K562 (cell line): ENCODE results near the gene SEC14L1. TPM values are rescaled to one million over a fixed set of nuclear protein-coding genes. Genes with fewer than 3 reads are reported as not detected.

Experiments used
- ATAC-seq: fragments of 200-7000 bp; cut with Tn5 transposase; 3 replicates; pipeline ENCODE4 v1.9.1; 2020; ENCODE audit warnings: moderate library complexity
- BruUV-seq: library from RNA; stranded (reverse); fragments of 400-500 nt; replicated peaks from 2 replicates; lab custom pipeline; 2021; lab: Mats Ljungman, UMichigan
- CTCF ChIA-PET: fragments of 300-600 bp; formaldehyde crosslinking; extraction: SDS; loops from one replicate; lab custom pipeline; 2021; ENCODE audit warnings: low intra/inter-chr PET ratio; lab: Yijun Ruan, JAX
- POLR2A ChIA-PET: fragments of 300-600, 350-650 bp; sonication (Branson Sonifier 250); formaldehyde crosslinking; extraction: SDS; loops from one replicate; lab custom pipeline; 2021; ENCODE audit warnings: antibody characterized with exemption, inconsistent platforms; lab: Yijun Ruan, JAX
- DNase-seq, 4 experiments: peaks; one replicate each; pipeline versions ENCODE4 v3.0.0 to v3.0.0-alpha.2; 2011 to 2018; ENCODE audit warnings: low spot score in 3 of 4, mixed read lengths in 3 of 4; ENCODE audit errors: extremely low read depth in 1 of 4
- FAIRE-seq: peaks from 2 replicates; lab custom pipeline; 2011; peaks lifted over from hg19 to GRCh38; lab: Jason Lieb, UNC
- H2AFZ ChIP-seq: 2 replicates; pipeline ENCODE4 v1.6.0; 2011; ENCODE audit warnings: low read depth, low read length, control low read depth, inconsistent platforms
- H3K27ac ChIP-seq: fragments of 200-600 bp; 3 replicates; pipeline ENCODE4 v1.8.0; 2011; ENCODE audit warnings: low read depth, mild to moderate bottlenecking, control low read depth, inconsistent platforms, low read length, moderate library complexity, mixed read lengths; ENCODE audit errors: extremely low read depth
- H3K27me3 ChIP-seq, 2 experiments: fragments of 300-600 bp in 1 of 2; 2 replicates in 1 of 2; 3 replicates in 1 of 2; pipeline versions ENCODE4 v1.6.0 to v1.8.0; 2011; ENCODE audit warnings: inconsistent platforms in 2 of 2, low read length in 2 of 2, mild to moderate bottlenecking in 1 of 2, mixed read lengths in 1 of 2, moderate library complexity in 1 of 2; ENCODE audit not compliant: control insufficient read depth in 2 of 2, insufficient read depth in 2 of 2
- H3K36me3 ChIP-seq: fragments of 300-600 bp; 3 replicates; pipeline ENCODE4 v1.8.0; 2011; ENCODE audit warnings: mild to moderate bottlenecking, low read length, inconsistent platforms; ENCODE audit not compliant: control insufficient read depth, insufficient read depth
- H3K4me1 ChIP-seq, 2 experiments: fragments of 200-600 bp in 1 of 2; replicated peaks in 1 of 2; 2 replicates in 1 of 2; 3 replicates in 1 of 2; pipeline versions ENCODE4 v1.5.1 to v1.8.0; 2011; ENCODE audit warnings: inconsistent platforms in 2 of 2, low read length in 2 of 2, mild to moderate bottlenecking in 1 of 2, mixed read lengths in 1 of 2, moderate library complexity in 1 of 2; ENCODE audit not compliant: control insufficient read depth in 2 of 2, insufficient read depth in 2 of 2
- H3K4me2 ChIP-seq: 2 replicates; pipeline ENCODE4 v1.6.1; 2011; ENCODE audit warnings: low read length, control low read depth, inconsistent platforms, mixed read lengths; ENCODE audit not compliant: insufficient read depth
- H3K4me3 ChIP-seq: fragments of 200-600 bp; sonication (generic), shearing (Covaris generic); 2 replicates; pipeline ENCODE4 v1.5.1; 2016; ENCODE audit warnings: control low read depth, inconsistent platforms
- H3K79me2 ChIP-seq: fragments of 200-600 bp; 3 replicates; pipeline ENCODE4 v1.8.0; 2011; ENCODE audit warnings: low read length, inconsistent platforms; ENCODE audit not compliant: control insufficient read depth, insufficient read depth
- H3K9ac ChIP-seq, 2 experiments: 2 replicates each; pipeline versions ENCODE4 v1.6.0 to v1.6.1; 2011; ENCODE audit warnings: low read depth in 2 of 2, low read length in 2 of 2, control low read depth in 1 of 2, inconsistent platforms in 1 of 2, mild to moderate bottlenecking in 1 of 2, mixed read lengths in 1 of 2; ENCODE audit not compliant: insufficient read depth in 1 of 2
- H3K9me1 ChIP-seq: one replicate; pipeline ENCODE4 v1.6.0; 2011; ENCODE audit warnings: inconsistent platforms, mild to moderate bottlenecking, low read length, moderate library complexity; ENCODE audit not compliant: control insufficient read depth, insufficient read depth
- H3K9me3 ChIP-seq: replicated peaks from 2 replicates; pipeline ENCODE4 v1.5.1; 2011; ENCODE audit warnings: low read depth, low read length, inconsistent platforms; ENCODE audit not compliant: control insufficient read depth, insufficient read depth
- H4K20me1 ChIP-seq: replicated peaks from 2 replicates; pipeline ENCODE4 v1.6.1; 2011; ENCODE audit warnings: low read length, inconsistent platforms, mixed read lengths; ENCODE audit not compliant: control insufficient read depth, insufficient read depth
- ARHGAP35 ChIP-seq: fragments of 450-650 bp; IDR thresholded peaks from 2 replicates; pipeline ENCODE4 v1.6.1; 2018; ENCODE audit not compliant: partially characterized antibody
- GATA2 ChIP-seq: sonication (generic); formaldehyde crosslinking; IDR thresholded peaks from 2 replicates; pipeline ENCODE4 v1.4.0; 2020; ENCODE audit warnings: mild to moderate bottlenecking, missing genetic modification reagents
- PRPF4 ChIP-seq: fragments of 200-400 bp; formaldehyde crosslinking; IDR thresholded peaks from one replicate; pipeline ENCODE4 v1.6.1; 2017; ENCODE audit warnings: low read length, low read depth, mild to moderate bottlenecking; ENCODE audit not compliant: insufficient read depth, poor library complexity, severe bottlenecking
- ZNF274 ChIP-seq: IDR thresholded peaks from 2 replicates; pipeline ENCODE4 v1.6.1; 2011; ENCODE audit warnings: low read depth, mild to moderate bottlenecking, low read length, moderate library complexity, borderline replicate concordance
- WGBS: fragments of 100-300 bp; shearing (Covaris generic); methylation state at CpG from one replicate; pipeline ENCODE4 v1.1.6; 2016; ENCODE audit warnings: low coverage, mixed read lengths; ENCODE audit not compliant: insufficient coverage; ENCODE audit errors: missing lambda C conversion rate; 5-methylcytosine and 5-hydroxymethylcytosine counted together
- in situ Hi-C: fragments of 300-500 bp; cut with MboI; formaldehyde crosslinking; loops from 4 replicates; pipeline ENCODE4 v1.15.0; 2018; ENCODE audit warnings: inconsistent platforms, mixed read lengths
- intact Hi-C: fragments of 100-400 bp; cut with micrococcal nuclease; formaldehyde crosslinking; loops from 2 replicates; pipeline ENCODE4 v1.14.2; 2022
- polyA plus RNA-seq, 8 experiments: library from polyadenylated mRNA; depleted of rRNA in 4 of 8; stranded (reverse) in 5 of 8; unstranded in 3 of 8; fragments of >200 nt; fragmentation: Nextera tagmentation in 2 of 8; fragmentation: Illumina TruSeq in 1 of 8; extraction: Ambion mirVana in 2 of 8; extraction: Trizol in 1 of 8; gene quantifications; 2 replicates each; pipeline versions ENCODE4 v1.2.1 to v1.2.3, GENCODE V29; 2011 to 2014; ENCODE audit warnings: inconsistent platforms in 1 of 8, missing spikeins in 1 of 8
- total RNA-seq, 7 experiments: library from RNA; depleted of rRNA in 6 of 7; stranded (reverse); fragments of >200 nt in 6 of 7; fragmentation: Illumina TruSeq in 2 of 7; extraction: Trizol in 2 of 7; gene quantifications; 2 replicates each; pipeline versions ENCODE4 v1.2.1 to v1.2.3, GENCODE V29; 2011 to 2021; ENCODE audit warnings: low replicate concordance in 1 of 7
- TF ChIP-seq, protein P1 (sequence below): fragments of 250-450 bp; sonication (Bioruptor Pico); IDR thresholded peaks from 2 replicates; pipeline ENCODE4 v1.5.0; 2020; ENCODE audit warnings: mild to moderate bottlenecking, borderline replicate concordance

SEC14L1 gene
- total and polyA plus RNA-seq, 9 of the 15 experiments (the other 6 are each of a cell fraction or from before 2014, with no cell fraction given), result 3.1 to 39.7 (median 15.2) TPM

DNA sequence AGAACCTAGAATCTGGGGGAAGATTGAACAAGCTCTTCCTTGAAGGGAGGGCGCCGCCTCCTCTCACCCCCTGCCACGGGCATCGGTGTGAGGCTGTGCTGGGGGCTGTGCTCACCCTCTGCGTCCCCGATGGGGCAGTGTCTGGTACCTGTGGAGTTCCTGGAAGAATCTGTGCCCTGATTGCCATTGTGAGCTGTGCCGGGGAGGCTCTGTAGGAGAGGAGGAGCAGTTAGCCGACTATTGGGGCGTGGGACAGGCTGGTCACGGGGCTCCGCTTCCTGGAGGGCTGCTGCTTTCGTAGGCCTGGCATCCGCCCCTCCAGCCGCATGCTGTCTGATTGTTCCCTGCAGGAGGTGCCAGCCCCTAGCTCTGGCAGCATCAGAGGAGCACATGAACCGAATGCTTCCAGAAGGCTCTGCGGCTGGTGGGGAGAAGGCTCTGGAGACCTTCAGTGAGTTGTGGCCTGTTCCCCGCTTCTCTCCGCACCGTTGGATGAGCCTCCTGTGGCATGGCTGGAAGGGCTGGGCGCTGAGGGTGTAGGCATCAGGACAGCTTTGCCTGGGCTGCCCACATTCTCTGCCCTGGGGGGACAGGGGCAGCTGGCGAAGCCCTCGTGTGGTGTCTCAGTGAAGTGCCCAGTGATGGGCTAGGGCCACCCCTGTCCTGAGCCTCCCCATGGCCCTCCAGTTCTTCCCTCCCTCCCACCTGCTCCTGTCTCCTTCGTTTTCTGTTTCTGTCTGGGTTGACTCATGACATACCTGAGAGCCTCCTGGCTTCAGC lies 86.9 kb downstream of the SEC14L1 start (continued):
- TF ChIP-seq ZNF274, result no peak
- TF ChIP-seq, protein P1, sequence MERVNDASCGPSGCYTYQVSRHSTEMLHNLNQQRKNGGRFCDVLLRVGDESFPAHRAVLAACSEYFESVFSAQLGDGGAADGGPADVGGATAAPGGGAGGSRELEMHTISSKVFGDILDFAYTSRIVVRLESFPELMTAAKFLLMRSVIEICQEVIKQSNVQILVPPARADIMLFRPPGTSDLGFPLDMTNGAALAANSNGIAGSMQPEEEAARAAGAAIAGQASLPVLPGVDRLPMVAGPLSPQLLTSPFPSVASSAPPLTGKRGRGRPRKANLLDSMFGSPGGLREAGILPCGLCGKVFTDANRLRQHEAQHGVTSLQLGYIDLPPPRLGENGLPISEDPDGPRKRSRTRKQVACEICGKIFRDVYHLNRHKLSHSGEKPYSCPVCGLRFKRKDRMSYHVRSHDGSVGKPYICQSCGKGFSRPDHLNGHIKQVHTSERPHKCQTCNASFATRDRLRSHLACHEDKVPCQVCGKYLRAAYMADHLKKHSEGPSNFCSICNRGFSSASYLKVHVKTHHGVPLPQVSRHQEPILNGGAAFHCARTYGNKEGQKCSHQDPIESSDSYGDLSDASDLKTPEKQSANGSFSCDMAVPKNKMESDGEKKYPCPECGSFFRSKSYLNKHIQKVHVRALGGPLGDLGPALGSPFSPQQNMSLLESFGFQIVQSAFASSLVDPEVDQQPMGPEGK (CRISPR knock-in tag), result no peak
- TF ChIP-seq GATA2 (CRISPR knock-in tag), result no peak
- TF ChIP-seq ARHGAP35, result no peak
- no peak for TF ChIP-seq PRPF4

- Histone ChIP-seq H3K4me1 (peaks cover 0 to 18% of the 10 kb centered on the region in 2 experiments; a peak in 1 of 5 replicates), H3K4me2 (no peak overlapping the region), H3K9me1 (no peaks in the 10 kb centered on the region), H2AFZ (no peak overlapping the region), H3K9me3 (peaks cover 6% of the 10 kb centered on the region), H3K79me2 (no peaks in the 10 kb centered on the region), H3K36me3 (no peaks in the 10 kb centered on the region), H3K9ac (no peak overlapping the region), H3K4me3 (no peak overlapping the region), H3K27ac (no peak overlapping the region), H3K27me3 (no peaks in the 10 kb centered on the region), H4K20me1 (no peaks in the 10 kb centered on the region)
- 44% methylated on average over 16 of the region's 16 CpGs for WGBS
- intact Hi-C loops (no loop called here), in situ Hi-C loops (no loop called here)
- CTCF ChIA-PET, result no interaction called here
- no TSS peak for BruUV-seq
- DNase-seq (no peak), FAIRE-seq (no peak), ATAC-seq (no peak)
- POLR2A ChIA-PET, result interaction anchor here (1.4 kb wide), 1 partner anchor 11 kb away, joined by 5 read pairs; no protein-coding TSS in a partner anchor
Measured at GRCh38 chr17:77228241-77228752, 87.5 kb downstream of the SEC14L1 start.
